SK-N-SH (cell line): ENCODE measurements around the gene RASAL2.

ENCODE experiments used
- CHD2 ChIP-seq: fragments of 150-350 bp; IDR thresholded peaks from 2 replicates; pipeline ENCODE4 v1.6.1; 2018; ENCODE audit warnings: low read length; ENCODE audit not compliant: partially characterized antibody
- EP300 ChIP-seq, 2 experiments: IDR thresholded peaks; 2 replicates each; pipeline versions ENCODE4 v1.4.0 to v1.6.1; 2012; ENCODE audit warnings: borderline replicate concordance in 1 of 2, low read depth in 1 of 2, low read length in 1 of 2
- EZH2phosphoT487 ChIP-seq: fragments of 200-600 bp; sonication (generic); IDR thresholded peaks from 2 replicates; pipeline ENCODE4 v1.6.1; 2017; ENCODE audit warnings: low read depth, mixed run types, mild to moderate bottlenecking, antibody characterized with exemption, moderate library complexity, borderline replicate concordance
- FOXM1 ChIP-seq: IDR thresholded peaks from 2 replicates; pipeline ENCODE4 v1.4.0; 2012; ENCODE audit warnings: low read depth, mild to moderate bottlenecking
- GABPA ChIP-seq: IDR thresholded peaks from 2 replicates; pipeline ENCODE4 v1.4.0; 2012; ENCODE audit warnings: low read depth, mild to moderate bottlenecking
- MAX ChIP-seq: IDR thresholded peaks from 2 replicates; pipeline ENCODE4 v1.4.0; 2012; ENCODE audit warnings: low read depth
- POLR2AphosphoS5 ChIP-seq: IDR thresholded peaks from 2 replicates; pipeline ENCODE4 v1.6.1; 2012; ENCODE audit warnings: low read depth, low read length
- RFX5 ChIP-seq: IDR thresholded peaks from 2 replicates; pipeline ENCODE4 v1.6.1; 2012; ENCODE audit warnings: mild to moderate bottlenecking, improper control_type of control experiment, low read length
- RXRA ChIP-seq: IDR thresholded peaks from 2 replicates; pipeline ENCODE4 v1.4.0; 2012; ENCODE audit warnings: low read depth, mild to moderate bottlenecking, borderline replicate concordance
- SMC3 ChIP-seq: IDR thresholded peaks from 2 replicates; pipeline ENCODE4 v1.6.1; 2012; ENCODE audit warnings: low read depth, low read length, improper control_type of control experiment
- TAF1 ChIP-seq: IDR thresholded peaks from 2 replicates; pipeline ENCODE4 v1.6.1; 2012; ENCODE audit warnings: low read depth, mild to moderate bottlenecking, low read length, moderate library complexity, borderline replicate concordance
- YY1 ChIP-seq: IDR thresholded peaks from 2 replicates; pipeline ENCODE4 v1.4.0; 2012; ENCODE audit warnings: low read depth, mild to moderate bottlenecking
- TF ChIP-seq, protein P1 (sequence below): fragments of 200-600 bp; sonication (generic); IDR thresholded peaks from 2 replicates; pipeline ENCODE4 v1.6.1; 2017; ENCODE audit warnings: antibody characterized with exemption, mild to moderate bottlenecking, moderate library complexity
- TF ChIP-seq, protein P2 (sequence below): fragments of 150-350 bp; IDR thresholded peaks from 2 replicates; pipeline ENCODE4 v1.6.1; 2017; ENCODE audit warnings: antibody characterized with exemption, low read length, low read depth, borderline replicate concordance

GRCh38 chr1:178262120-178262500 is 168.2 kb downstream of the RASAL2 start:
- TF ChIP-seq, protein P1, sequence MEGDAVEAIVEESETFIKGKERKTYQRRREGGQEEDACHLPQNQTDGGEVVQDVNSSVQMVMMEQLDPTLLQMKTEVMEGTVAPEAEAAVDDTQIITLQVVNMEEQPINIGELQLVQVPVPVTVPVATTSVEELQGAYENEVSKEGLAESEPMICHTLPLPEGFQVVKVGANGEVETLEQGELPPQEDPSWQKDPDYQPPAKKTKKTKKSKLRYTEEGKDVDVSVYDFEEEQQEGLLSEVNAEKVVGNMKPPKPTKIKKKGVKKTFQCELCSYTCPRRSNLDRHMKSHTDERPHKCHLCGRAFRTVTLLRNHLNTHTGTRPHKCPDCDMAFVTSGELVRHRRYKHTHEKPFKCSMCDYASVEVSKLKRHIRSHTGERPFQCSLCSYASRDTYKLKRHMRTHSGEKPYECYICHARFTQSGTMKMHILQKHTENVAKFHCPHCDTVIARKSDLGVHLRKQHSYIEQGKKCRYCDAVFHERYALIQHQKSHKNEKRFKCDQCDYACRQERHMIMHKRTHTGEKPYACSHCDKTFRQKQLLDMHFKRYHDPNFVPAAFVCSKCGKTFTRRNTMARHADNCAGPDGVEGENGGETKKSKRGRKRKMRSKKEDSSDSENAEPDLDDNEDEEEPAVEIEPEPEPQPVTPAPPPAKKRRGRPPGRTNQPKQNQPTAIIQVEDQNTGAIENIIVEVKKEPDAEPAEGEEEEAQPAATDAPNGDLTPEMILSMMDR, result no peak
- TF ChIP-seq YY1, result no peak
- no peak for TF ChIP-seq MAX
- no peak for TF ChIP-seq EZH2phosphoT487
- TF ChIP-seq EP300 (IDR thresholded peaks at IDR 0.05; ENCODE audit: borderline replicate concordance in 1 of 2, low read depth in 1 of 2, low read length in 1 of 2), result no peak
- TF ChIP-seq CHD2, result no peak
- TF ChIP-seq TAF1, result no peak
- TF ChIP-seq RFX5, result no peak
- TF ChIP-seq POLR2AphosphoS5, result no peak
- TF ChIP-seq, protein P2, sequence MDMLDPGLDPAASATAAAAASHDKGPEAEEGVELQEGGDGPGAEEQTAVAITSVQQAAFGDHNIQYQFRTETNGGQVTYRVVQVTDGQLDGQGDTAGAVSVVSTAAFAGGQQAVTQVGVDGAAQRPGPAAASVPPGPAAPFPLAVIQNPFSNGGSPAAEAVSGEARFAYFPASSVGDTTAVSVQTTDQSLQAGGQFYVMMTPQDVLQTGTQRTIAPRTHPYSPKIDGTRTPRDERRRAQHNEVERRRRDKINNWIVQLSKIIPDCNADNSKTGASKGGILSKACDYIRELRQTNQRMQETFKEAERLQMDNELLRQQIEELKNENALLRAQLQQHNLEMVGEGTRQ, result no peak
- TF ChIP-seq GABPA, result no peak
- TF ChIP-seq FOXM1, result no peak
- no peak for TF ChIP-seq SMC3
- no peak for TF ChIP-seq RXRA
